ENCODE results near the gene LIME1. TPM values are rescaled to one million over a fixed set of nuclear protein-coding genes. Genes with fewer than 3 reads are reported as not detected.
A peak's percentile ranks its signal among the peaks of the same experiment; 100 is the strongest.

The LIME1 gene
- total RNA-seq, 4 donors from 2014 or later: 12.2 to 36.5 (median 16.9) TPM

- Histone ChIP-seq H3K4me3 (no peak overlapping the region), H3K27ac (no peak overlapping the region), H3K27me3 (no peaks in the 10 kb centered on the region), H3K9me3 (no peaks in the 10 kb centered on the region), H3K36me3 (peaks cover 36% of the 10 kb centered on the region), H3K4me1 (peaks cover 29% of the 10 kb centered on the region)
- DNase-seq (ENCODE audit: low spot score in 2 of 2): peak in 1 of 2 donors; percentile 60
- 95% methylated on average over 11 of the region's 18 CpGs for WGBS
- TF ChIP-seq POLR2AphosphoS5 (IDR thresholded peaks at IDR 0.05) (no peak), POLR2A (IDR thresholded peaks at IDR 0.05) (no peak), EP300 (IDR thresholded peaks at IDR 0.05) (no peak)
- TF ChIP-seq, protein P1, sequence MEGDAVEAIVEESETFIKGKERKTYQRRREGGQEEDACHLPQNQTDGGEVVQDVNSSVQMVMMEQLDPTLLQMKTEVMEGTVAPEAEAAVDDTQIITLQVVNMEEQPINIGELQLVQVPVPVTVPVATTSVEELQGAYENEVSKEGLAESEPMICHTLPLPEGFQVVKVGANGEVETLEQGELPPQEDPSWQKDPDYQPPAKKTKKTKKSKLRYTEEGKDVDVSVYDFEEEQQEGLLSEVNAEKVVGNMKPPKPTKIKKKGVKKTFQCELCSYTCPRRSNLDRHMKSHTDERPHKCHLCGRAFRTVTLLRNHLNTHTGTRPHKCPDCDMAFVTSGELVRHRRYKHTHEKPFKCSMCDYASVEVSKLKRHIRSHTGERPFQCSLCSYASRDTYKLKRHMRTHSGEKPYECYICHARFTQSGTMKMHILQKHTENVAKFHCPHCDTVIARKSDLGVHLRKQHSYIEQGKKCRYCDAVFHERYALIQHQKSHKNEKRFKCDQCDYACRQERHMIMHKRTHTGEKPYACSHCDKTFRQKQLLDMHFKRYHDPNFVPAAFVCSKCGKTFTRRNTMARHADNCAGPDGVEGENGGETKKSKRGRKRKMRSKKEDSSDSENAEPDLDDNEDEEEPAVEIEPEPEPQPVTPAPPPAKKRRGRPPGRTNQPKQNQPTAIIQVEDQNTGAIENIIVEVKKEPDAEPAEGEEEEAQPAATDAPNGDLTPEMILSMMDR (IDR thresholded peaks at IDR 0.05): no peak
Observed at GRCh38 chr20:63733579-63734081, 2.8 kb upstream of the LIME1 start.

DNA sequence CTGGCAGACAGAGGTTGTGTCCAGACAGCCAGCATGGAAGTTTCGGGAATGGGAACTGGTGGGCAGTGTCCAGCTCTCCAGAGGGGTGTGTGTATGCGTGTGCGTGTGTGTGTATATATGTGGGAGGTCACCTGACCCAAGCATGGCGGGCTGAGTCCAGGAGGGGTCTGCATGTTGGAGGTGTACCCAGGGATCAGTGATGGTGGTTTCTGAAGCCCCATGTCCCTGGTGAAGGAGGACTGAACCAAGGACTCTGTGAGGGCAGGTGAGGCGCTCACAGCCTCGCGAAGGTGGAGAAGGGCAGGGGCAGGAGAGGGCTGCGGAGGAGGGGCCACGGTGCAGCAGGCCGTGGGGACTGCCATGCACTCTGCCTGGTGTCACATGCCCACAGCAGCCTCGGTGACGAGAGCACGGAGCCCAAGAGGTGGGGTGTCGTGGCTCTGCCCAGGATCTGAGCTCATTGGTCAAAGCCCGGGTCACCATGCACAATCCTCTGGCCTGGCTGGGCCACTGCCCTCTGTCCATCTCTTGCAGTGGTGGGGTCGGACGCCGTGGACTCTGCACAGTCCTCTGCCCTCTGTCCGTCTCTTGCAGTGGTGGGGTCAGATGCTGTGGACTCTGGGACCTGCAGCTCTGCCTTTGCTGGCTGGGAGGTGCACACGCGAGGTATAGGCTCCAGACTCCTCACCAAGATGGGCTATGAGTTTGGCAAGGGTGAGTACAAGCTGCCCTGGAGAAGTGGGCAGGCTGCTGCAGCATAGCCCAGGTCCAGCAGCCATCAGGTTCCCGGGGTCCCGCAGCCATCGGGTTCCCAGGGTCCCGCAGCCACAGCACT, 2.1 kb upstream of the LIME1 start:
- Histone ChIP-seq H3K27me3 (no peaks in the 10 kb centered on the region), H3K27ac (no peak overlapping the region), H3K4me3 (no peak overlapping the region), H3K4me1 (peaks cover 36% of the 10 kb centered on the region), H3K36me3 (peaks cover 36% of the 10 kb centered on the region), H3K9me3 (no peaks in the 10 kb centered on the region)
- peak in 1 of 2 donors; percentile 52 for DNase-seq (ENCODE audit: low spot score in 2 of 2)
- WGBS: 97% methylated on average over 14 of the region's 25 CpGs
- TF ChIP-seq EP300 (IDR thresholded peaks at IDR 0.05) (no peak), POLR2AphosphoS5 (IDR thresholded peaks at IDR 0.05) (no peak), POLR2A (IDR thresholded peaks at IDR 0.05) (no peak)

DNA sequence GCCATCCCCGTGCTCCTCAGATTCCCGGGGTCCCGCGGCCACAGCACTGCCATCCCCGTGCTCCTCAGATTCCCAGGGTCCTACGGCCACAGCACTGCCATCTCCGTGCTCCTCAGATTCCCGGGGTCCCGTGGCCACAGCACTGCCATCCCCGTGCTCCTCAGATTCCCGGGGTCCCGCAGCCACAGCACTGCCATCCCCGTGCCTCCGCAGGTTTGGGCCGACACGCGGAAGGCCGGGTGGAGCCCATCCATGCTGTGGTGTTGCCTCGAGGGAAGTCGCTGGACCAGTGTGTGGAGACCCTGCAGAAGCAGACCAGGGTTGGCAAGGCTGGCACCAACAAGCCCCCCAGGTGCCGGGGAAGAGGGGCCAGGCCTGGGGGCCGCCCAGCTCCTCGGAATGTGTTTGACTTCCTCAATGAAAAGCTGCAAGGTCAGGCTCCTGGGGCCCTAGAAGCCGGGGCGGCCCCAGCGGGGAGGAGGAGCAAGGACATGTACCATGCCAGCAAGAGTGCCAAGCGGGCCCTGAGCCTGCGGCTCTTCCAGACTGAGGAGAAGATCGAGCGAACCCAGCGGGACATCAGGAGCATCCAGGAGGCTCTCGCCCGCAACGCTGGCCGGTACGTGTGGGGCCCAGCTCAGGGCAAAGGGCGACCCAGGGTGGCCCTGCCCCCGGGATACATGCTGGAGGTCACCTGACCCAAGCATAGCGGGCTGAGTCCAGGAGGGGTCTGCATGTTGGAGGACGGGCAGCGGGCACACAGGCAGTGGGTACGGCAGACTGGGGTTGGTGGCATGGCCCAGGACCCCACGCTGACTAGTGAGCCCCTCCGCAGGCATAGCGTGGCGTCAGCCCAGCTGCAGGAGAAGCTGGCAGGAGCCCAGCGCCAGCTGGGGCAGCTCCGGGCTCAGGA, 1.3 kb upstream of the LIME1 start:
- no peaks in the 10 kb centered on the region for H3K9me3 ChIP-seq
- no peak for TF ChIP-seq POLR2A (IDR thresholded peaks at IDR 0.05)
- TF ChIP-seq, protein P1 (IDR thresholded peaks at IDR 0.05): no peak
- no peak for TF ChIP-seq EP300 (IDR thresholded peaks at IDR 0.05)
- no peak for TF ChIP-seq POLR2AphosphoS5 (IDR thresholded peaks at IDR 0.05)
- no peaks in the 10 kb centered on the region for H3K27me3 ChIP-seq
- H3K36me3 ChIP-seq: peaks cover 33% of the 10 kb centered on the region
- WGBS: 86% methylated on average over 20 of the region's 48 CpGs
- peaks cover 36% of the 10 kb centered on the region for H3K4me1 ChIP-seq
- H3K4me3 ChIP-seq: no peak overlapping the region
- no peak overlapping the region for H3K27ac ChIP-seq
- DNase-seq (ENCODE audit: low spot score in 2 of 2): no peak

DNA sequence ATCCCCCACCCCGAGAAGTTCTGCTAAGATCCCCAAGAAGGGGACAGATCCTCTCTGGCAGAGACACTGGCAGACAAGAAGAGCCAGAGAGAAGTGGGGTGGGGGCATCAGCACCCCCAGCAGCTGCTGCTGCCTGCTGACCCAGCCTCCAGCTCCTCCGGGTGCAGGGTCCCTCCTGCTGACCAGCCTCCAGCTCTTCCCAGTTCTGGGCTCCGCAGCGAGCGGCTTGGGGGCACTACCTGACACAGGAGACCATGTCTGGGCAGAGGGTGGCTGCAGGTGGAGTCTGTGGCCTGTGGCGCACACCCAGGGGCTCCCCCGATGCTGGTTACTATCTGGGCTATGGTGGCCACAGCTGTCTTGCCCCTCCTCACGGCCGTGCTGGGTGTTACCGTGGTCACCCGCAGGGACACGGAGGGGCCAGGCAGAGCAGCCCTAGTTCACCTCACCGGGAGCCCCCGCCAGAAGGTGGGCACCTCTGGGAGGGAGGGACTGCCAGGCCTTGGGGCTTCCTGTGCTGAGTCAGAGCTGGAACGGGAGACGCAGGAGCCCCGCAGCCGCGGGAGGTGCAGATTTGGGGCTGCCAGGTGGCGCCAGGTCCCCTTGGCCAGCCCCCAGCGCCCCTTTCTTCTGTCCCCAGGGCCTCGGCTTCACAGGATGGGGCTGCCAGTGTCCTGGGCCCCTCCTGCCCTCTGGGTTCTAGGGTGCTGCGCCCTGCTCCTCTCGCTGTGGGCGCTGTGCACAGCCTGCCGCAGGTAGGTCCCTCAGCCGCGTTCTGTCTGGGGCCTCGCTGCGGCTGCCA, 630 bp downstream of the LIME1 start:
- Histone ChIP-seq H3K4me1 (peaks cover 53% of the 10 kb centered on the region), H3K27ac (peak overlapping the region; percentile 4), H3K27me3 (no peaks in the 10 kb centered on the region), H3K9me3 (no peaks in the 10 kb centered on the region), H3K36me3 (peaks cover 35% of the 10 kb centered on the region), H3K4me3 (peak overlapping the region; percentile 53)
- DNase-seq (ENCODE audit: low spot score in 2 of 2): no peak
- WGBS: 53% methylated on average over 2 of the region's 30 CpGs
- TF ChIP-seq, protein P1 (IDR thresholded peaks at IDR 0.05): no peak
- TF ChIP-seq POLR2A (IDR thresholded peaks at IDR 0.05) (no peak), EP300 (IDR thresholded peaks at IDR 0.05) (no peak), POLR2AphosphoS5 (IDR thresholded peaks at IDR 0.05) (no peak)

DNA sequence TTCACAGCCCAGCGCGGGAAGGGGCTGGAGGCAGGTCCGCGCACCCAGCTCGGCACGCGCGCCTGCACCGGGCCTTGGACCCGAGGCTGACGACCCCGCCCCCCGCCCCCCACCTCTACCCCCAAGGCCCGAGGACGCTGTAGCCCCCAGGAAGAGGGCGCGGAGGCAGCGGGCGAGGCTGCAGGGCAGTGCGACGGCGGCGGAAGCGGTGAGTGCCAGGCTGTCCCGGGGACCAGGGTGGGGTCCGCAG, 1.2 kb downstream of the LIME1 start:
- Histone ChIP-seq H3K36me3 (peaks cover 40% of the 10 kb centered on the region), H3K27ac (no peak overlapping the region), H3K4me3 (peak overlapping the region; percentile 53), H3K4me1 (peaks cover 55% of the 10 kb centered on the region), H3K27me3 (no peaks in the 10 kb centered on the region), H3K9me3 (no peaks in the 10 kb centered on the region)
- TF ChIP-seq EP300 (IDR thresholded peaks at IDR 0.05): no peak
- no peak for TF ChIP-seq POLR2AphosphoS5 (IDR thresholded peaks at IDR 0.05)
- TF ChIP-seq POLR2A (IDR thresholded peaks at IDR 0.05): no peak
- TF ChIP-seq, protein P1 (IDR thresholded peaks at IDR 0.05): no peak
- WGBS: no CpG with 5 or more reads among the region's 26 CpGs
- no peak for DNase-seq (ENCODE audit: low spot score in 2 of 2)

All from suprapubic skin (tissue), 4 donors.